Fibroblast of pulmonary artery (primary cell): ENCODE results near the gene SCYL1.

ENCODE experiments used
- DNase-seq: peaks from one replicate; pipeline ENCODE4 v3.0.0-alpha.2; 2010; ENCODE audit warnings: low read depth
- H3K4me3 ChIP-seq: replicated peaks from 2 replicates; pipeline ENCODE4 v1.5.1; 2011; ENCODE audit warnings: low read depth, mild to moderate bottlenecking, control low read depth, low read length, moderate library complexity
- CTCF ChIP-seq: IDR thresholded peaks from 2 replicates; pipeline ENCODE4 v1.5.1; 2011; ENCODE audit warnings: mild to moderate bottlenecking, control low read depth, low read length, inconsistent platforms; ENCODE audit errors: missing control alignments

Gene SCYL1

GRCh38 chr11:65482306-65482850 lies 42.5 kb upstream of the SCYL1 start:
- H3K4me3 ChIP-seq: no peak overlapping the region
- TF ChIP-seq CTCF: no peak
- DNase-seq: no peak

- no peak for TF ChIP-seq CTCF
- no peak overlapping the region for H3K4me3 ChIP-seq
- no peak for DNase-seq
Observed at GRCh38 chr11:65485920-65486219, 39.0 kb upstream of the SCYL1 start.

GRCh38 chr11:65486570-65487466 lies 38.1 kb upstream of the SCYL1 start:
- TF ChIP-seq CTCF: no peak
- H3K4me3 ChIP-seq: no peak overlapping the region
- no peak for DNase-seq

GRCh38 chr11:65487467-65488272 lies 37.2 kb upstream of the SCYL1 start:
- peak; percentile 100 for DNase-seq
- H3K4me3 ChIP-seq: peak overlapping the region; percentile 23
- TF ChIP-seq CTCF: no peak

- peak; percentile 70 for DNase-seq
- peak overlapping the region; percentile 23 for H3K4me3 ChIP-seq
- no peak for TF ChIP-seq CTCF
Observed at GRCh38 chr11:65488273-65489034, 36.4 kb upstream of the SCYL1 start.

GRCh38 chr11:65489035-65489705 lies 35.7 kb upstream of the SCYL1 start:
- no peak overlapping the region for H3K4me3 ChIP-seq
- TF ChIP-seq CTCF: no peak
- peak; percentile 87 for DNase-seq
